HL-60 (cell line): ENCODE data around the gene RIOK3.

Experiments
- CTCF ChIP-seq: IDR thresholded peaks from one replicate; pipeline ENCODE4 v1.5.1; 2011; ENCODE audit warnings: low read length, control low read depth, inconsistent platforms; ENCODE audit not compliant: insufficient read depth
- GABPA ChIP-seq: IDR thresholded peaks from 2 replicates; pipeline ENCODE4 v1.6.1; 2012; ENCODE audit warnings: low read depth
- POLR2AphosphoS5 ChIP-seq: IDR thresholded peaks from 2 replicates; pipeline ENCODE4 v1.6.1; 2012; ENCODE audit warnings: low read depth
- TF ChIP-seq, protein P1 (sequence below): IDR thresholded peaks from 2 replicates; pipeline ENCODE4 v1.6.1; 2012; ENCODE audit warnings: low read depth; ENCODE audit not compliant: insufficient replicate concordance

DNA sequence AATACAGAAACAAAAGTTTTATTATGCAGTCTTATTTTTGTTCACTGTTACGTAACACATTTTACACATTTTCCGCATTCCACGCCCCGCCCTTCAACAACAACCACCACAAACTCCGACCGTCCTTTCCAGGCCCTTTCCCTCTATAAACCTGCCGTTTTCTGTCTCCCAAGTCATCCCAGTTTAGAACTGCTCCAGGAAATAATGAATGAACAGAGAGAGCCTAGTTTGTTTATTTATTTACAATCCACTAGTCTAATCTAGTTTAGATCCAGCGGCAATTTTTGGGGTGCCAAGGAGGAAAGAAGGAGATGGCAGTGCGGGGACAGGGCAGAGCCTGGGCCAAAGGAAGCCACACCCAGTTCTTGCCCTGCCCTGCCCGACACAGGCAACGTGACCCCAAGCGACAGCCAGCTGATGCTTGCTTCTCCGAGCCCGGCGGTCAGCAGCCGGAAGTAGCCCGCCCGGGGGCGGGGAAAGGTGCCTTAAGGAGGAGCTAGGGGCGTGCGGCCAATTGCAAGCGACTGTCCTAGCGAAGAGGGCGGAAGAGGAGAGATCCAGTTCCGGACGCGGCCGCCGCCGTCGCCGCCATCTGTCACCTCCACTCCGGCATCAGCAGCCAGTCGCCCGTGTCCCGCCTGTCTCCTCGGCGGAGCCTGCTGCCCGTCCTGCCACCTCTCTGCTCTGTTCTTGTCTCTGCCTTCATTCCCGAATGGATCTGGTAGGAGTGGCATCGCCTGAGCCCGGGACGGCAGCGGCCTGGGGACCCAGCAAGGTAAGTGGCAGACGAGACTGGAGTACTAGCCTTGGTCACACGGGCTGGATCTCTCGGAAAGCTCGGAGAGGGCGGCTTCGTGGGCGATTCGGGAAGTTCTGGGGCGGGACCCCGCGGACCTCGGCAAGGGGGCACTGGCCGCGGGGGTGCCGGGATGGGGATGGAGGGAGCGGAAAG lies at the start of gene RIOK3:
- no peak for TF ChIP-seq CTCF
- TF ChIP-seq, protein P1, sequence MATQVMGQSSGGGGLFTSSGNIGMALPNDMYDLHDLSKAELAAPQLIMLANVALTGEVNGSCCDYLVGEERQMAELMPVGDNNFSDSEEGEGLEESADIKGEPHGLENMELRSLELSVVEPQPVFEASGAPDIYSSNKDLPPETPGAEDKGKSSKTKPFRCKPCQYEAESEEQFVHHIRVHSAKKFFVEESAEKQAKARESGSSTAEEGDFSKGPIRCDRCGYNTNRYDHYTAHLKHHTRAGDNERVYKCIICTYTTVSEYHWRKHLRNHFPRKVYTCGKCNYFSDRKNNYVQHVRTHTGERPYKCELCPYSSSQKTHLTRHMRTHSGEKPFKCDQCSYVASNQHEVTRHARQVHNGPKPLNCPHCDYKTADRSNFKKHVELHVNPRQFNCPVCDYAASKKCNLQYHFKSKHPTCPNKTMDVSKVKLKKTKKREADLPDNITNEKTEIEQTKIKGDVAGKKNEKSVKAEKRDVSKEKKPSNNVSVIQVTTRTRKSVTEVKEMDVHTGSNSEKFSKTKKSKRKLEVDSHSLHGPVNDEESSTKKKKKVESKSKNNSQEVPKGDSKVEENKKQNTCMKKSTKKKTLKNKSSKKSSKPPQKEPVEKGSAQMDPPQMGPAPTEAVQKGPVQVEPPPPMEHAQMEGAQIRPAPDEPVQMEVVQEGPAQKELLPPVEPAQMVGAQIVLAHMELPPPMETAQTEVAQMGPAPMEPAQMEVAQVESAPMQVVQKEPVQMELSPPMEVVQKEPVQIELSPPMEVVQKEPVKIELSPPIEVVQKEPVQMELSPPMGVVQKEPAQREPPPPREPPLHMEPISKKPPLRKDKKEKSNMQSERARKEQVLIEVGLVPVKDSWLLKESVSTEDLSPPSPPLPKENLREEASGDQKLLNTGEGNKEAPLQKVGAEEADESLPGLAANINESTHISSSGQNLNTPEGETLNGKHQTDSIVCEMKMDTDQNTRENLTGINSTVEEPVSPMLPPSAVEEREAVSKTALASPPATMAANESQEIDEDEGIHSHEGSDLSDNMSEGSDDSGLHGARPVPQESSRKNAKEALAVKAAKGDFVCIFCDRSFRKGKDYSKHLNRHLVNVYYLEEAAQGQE = no peak
- peak; percentile 86 for TF ChIP-seq POLR2AphosphoS5
- TF ChIP-seq GABPA = peak; percentile 85
